Astrocyte (in vitro differentiated cells and primary cell): ENCODE data around the gene AMMECR1.

ENCODE experiments used
- EZH2 ChIP-seq: IDR thresholded peaks from 2 replicates; pipeline ENCODE4 v1.6.1; 2012; ENCODE audit warnings: mild to moderate bottlenecking, low read length, inconsistent platforms; ENCODE audit not compliant: insufficient read depth
- TF ChIP-seq, protein P1 (sequence below): IDR thresholded peaks from 2 replicates; pipeline ENCODE4 v1.5.1; 2011; ENCODE audit warnings: low read depth, mild to moderate bottlenecking, inconsistent platforms, low read length, moderate library complexity; ENCODE audit not compliant: insufficient read depth

DNA sequence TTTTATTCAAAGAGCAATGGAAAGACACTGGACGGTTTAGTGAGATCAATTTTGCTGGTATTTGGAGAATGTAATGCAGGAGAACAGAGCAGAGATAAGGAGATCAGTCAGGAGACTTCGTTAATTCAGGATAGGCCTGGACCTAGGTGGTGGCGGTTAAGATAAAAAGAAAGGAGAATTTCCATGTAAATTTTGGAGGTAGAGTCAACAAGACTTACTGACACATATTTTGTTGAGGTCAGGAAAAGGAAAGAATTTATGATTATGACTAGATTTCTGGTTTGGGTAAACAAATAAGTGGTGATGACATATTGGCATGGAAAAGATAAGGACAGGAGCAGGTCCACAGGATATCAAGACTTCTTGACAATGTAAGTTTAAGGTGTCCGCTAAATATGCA, 8.8 kb upstream of the AMMECR1 start:
- TF ChIP-seq, protein P1, sequence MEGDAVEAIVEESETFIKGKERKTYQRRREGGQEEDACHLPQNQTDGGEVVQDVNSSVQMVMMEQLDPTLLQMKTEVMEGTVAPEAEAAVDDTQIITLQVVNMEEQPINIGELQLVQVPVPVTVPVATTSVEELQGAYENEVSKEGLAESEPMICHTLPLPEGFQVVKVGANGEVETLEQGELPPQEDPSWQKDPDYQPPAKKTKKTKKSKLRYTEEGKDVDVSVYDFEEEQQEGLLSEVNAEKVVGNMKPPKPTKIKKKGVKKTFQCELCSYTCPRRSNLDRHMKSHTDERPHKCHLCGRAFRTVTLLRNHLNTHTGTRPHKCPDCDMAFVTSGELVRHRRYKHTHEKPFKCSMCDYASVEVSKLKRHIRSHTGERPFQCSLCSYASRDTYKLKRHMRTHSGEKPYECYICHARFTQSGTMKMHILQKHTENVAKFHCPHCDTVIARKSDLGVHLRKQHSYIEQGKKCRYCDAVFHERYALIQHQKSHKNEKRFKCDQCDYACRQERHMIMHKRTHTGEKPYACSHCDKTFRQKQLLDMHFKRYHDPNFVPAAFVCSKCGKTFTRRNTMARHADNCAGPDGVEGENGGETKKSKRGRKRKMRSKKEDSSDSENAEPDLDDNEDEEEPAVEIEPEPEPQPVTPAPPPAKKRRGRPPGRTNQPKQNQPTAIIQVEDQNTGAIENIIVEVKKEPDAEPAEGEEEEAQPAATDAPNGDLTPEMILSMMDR = no peak
- TF ChIP-seq EZH2 = no peak
